ENCODE results near the gene CACNA1G.

CACNA1G gene

DNA sequence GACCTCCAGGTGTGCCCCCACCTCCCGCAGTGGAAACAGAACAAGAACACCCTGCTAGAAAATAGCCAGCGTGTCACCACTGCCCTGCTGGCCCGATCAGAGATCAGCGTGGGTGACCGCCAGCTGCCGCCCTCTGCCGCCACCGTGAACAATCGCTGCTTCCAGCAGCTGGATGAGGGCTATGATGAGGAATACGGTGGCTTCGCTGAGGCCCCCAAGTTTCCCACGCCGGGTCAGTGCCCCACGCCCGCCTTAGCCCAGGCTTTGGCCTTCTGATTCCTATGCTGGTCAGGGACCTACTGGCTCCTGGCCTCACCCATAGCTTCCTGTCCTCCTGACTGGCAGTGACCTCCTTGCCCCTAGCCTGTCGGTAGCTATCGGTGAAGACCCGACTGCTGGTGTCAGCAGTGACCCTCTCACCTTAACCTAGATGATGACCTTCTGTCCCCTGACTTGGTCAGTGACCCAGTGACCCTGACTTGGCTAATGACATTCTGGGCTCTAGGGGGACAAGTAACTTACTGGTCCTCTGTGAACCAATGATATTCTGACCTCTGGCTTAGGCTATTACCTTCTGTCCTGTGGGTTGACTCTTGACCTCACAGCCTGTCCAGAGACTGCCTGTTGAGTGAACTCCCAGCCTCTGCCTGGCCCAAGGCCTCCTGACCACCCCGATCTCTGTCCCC is 11.1 kb upstream of the CACNA1G start:
- DNase-seq: no peak

DNA sequence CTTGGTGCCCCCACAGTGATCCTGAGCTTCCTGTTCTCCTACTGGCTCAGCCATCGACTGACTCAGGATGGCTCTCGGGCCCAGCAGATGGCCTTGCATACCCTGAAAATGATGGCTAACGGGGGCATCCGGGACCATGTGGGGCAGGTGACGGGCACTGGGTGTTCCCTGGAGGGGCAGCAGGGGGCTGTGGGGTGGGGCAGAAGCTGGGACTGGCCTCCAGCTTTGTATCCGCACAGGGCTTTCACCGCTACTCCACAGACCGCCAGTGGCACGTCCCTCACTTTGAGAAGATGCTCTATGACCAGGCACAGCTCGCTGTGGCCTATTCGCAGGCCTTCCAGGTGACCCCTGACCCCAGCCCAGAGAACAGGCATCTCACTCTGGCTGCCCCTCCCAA is 10.5 kb upstream of the CACNA1G start:
- no peak for DNase-seq

DNA sequence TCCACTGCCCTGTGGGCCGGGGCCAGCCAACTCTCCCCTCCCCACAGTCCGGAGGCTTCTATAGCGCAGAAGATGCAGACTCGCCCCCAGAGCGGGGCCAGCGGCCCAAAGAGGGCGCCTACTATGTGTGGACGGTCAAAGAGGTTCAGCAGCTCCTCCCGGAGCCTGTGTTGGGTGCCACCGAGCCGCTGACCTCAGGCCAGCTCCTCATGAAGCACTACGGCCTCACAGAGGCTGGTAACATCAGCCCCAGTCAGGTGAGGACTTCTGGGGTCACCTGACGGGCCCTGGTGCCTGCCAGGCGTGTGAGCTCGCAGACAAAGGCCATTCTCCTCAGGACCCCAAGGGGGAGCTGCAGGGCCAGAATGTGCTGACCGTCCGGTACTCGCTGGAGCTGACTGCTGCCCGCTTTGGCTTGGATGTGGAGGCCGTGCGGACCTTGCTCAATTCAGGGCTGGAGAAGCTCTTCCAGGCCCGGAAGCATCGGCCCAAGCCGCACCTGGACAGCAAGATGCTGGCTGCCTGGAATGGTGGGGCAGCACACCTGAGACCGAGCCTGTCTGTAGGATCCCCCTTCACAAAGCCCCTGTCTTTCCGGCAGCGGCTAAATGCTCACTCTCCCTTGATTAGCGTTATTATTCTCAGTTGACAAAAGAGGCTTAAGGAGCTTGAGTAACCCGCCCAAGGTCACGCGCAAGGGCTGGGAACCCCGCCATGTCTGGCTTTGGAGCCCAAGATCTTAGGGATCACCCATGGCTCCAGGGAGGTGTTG is 9.7 kb upstream of the CACNA1G start:
- peak; percentile 76 for DNase-seq

GRCh38 chr17:50551433-50551815 is 9.1 kb upstream of the CACNA1G start:
- no peak for DNase-seq

GRCh38 chr17:50551884-50552283 is 8.6 kb upstream of the CACNA1G start:
- DNase-seq: no peak

GRCh38 chr17:50554201-50554600 is 6.3 kb upstream of the CACNA1G start:
- no peak for DNase-seq

DNA sequence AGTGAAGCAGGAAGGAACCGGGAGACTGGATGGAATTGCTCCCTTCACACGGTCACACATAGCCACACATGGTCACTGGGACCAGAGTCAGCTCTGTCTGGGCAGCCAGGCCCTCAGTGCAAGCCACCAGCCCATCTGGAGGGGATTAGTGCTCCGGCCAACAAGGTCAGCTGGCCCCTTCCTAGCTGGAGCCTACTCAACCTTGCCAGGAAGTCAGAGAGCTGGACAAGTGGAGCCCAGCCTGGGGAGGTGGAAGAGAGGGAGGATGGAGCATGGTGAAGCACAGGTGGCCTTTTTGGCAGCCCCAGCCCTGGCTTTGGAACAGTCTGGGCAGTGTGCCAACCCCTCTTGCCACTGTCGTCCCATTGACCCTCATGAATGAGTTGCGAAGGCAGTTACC is 3.7 kb upstream of the CACNA1G start:
- no peak for DNase-seq

- no peak for DNase-seq
Observed at GRCh38 chr17:50557630-50558029, 2.9 kb upstream of the CACNA1G start.

GRCh38 chr17:50558091-50558490 is 2.4 kb upstream of the CACNA1G start:
- DNase-seq: no peak

DNA sequence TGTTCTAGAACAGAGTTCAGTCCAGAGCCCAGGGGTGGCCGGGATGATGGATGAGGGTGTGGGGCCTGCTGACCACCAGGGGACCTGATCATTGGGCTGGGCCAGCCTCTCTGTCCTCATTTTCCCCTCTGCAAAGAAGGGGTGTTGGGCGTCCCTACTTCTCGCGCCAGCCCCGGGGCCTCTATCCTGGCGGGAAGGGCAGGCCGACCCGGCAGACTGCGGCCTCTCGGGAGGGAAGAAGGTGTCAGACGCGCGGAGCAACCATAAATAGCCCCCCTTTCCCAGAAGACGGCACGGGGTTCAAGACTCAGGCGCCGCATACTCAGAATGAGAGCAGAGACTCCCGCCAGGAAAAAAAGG is 2.0 kb upstream of the CACNA1G start:
- no peak for DNase-seq

DNA sequence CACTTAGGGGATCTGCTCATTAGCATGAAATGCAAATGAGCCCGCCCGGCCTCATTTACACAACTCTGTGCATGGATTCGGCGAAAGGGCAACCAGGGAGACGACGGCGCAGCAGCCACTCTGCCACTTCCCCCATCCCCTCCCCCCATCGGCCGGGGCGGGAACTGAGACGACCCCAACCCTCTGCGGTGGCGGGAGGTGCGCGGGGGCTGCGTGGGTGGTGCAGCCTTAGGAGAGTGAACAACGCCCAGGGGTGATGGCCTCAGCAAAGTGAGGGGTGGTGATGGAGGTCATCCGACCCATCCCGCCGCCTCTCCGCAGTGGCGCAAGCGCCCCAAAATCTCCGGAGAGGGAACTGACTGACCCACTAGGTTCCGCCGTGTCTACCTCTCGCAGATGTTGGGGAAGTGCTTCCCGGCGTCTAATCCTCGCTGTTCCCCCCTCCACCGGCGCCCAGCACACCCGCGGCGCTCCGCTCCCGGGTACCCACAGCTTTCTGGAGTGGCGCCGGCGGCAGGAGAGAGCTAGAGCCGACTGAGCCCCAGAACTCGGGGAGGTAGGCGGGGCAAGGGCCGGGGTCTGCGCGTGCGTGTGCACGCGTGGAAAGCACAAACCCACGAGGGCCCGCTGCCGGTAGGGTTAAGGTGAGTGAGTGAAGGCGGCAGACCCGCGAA is 1.4 kb upstream of the CACNA1G start:
- no peak for DNase-seq

DNA sequence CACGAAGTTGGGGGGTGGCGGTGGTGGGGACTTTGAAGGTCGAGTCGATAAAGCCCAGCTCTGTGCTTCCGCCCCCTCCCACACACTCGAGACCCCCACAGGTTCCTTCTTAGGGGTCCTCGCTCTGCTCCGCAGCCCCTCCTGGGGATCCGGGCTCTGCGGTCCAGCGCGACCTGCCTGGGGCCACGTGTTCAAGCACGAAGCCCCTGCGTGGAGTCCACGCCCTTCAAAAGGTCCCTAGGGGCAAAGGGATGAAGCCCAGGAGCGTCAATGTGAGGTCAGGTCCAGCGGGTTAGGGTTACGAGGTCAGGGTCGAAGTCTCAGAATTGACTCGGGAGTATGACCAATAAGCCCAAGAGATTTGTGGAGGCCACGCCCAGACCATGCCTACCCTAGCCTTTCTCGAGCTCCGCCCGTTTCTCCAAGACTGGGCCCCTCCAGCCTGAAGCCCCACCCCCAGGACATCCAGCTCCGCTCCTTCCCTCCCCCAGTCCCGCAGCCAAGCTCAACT is 786 bp upstream of the CACNA1G start:
- DNase-seq: peak; percentile 48

GRCh38 chr17:50560931-50561745 is 623 bp downstream of the CACNA1G start:
- DNase-seq: no peak

DNA sequence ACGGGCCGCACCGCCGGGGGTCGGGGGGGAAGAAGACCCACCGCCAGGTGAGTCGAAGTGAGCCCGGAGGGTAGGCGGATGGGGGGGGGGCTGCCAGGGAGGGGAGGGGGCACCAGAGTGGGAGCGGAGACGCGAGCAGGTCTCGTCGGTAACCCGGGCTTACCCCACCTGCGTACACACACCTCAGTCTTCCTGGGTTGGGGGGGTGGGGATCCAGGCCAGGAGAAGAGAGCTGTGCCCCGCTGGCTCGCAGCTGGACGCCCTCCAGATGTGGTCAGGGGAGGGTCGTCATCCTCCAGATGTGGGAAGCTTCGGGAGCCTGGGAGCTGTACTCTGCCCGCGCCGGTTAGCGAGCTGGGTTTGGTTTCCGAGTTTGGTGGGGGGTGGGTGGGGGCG is 1.2 kb downstream of the CACNA1G start:
- DNase-seq: no peak

DNA sequence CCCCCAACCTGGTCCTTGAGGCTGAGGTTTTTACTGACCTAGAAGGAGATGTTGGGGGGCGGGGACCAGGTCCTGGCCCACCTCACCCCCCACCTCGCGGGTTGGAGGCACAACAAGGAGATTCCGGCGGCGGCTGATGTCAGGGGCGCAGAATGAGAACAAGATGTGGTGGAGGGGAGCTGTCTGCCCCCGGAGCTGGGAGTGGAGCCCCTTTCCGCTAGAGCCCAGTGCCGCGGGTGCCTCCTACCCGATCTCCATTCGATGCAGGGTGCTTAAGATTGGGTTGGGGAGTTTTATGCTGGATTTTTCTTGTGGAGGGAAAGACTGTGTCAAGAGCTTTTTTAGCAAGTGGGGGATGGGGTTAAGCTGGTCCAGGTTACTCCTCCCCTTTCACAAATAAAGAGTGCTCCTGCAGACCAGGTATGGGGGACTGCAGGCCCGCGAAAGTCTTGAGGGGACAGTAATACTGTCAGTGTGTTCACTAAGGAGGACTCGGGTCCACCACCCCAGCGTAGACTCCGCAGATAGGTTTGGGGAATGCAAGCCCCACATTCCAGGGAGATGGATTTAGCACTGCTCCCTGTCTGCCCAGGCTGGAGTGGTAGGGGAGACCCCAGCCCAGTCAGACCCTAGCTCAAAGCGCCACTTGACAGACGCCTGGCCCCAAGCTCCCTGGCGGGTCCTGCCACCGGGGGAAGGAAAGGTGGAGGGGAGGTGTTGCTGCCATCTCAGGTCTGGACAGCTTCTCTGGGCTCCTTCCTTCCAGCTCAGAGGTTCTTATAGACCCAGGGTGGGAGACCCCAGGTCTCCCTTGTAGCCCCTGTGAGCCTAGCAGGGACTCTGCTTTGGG is 2.0 kb downstream of the CACNA1G start:
- peak; percentile 10 for DNase-seq

DNA sequence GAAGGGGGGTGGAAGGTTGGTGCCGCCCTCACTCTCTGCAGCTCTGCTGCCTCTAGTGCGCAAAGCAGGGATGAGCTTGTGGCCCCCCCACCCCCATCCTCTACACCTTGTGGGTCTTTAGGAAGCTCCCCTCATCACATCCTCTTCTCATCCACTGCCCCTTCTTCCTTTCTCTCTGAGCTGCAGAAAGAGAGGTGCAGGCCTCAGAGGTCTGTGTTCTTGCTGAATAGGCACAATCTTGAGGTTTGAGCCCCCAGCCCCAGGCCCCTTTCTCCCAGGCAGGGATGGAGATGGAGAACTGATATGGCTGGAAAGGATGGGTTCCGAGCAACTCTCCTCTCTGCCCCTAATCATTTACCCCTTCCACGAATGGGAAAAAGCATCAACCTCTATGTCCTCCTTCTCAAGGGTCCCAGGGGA is 2.6 kb downstream of the CACNA1G start:
- DNase-seq: no peak

DNA sequence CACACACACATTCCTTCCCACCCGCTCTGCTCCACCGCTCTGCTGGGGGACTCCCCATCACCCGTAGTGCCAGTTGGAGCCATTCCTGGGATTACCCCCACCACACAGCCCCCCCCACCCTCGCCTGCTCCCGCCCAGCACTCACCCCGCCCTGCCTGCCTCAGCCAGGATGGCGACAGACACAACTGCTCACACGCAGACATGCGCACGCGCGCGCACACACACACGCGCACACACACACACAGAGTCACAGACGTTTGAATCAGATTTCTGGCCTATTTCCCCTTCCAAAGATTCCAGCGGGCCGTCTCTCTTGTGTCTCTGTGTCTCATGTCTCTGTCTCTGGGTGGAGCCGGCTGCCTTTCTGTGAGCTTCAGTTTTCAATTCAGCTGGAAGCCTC is 4.4 kb downstream of the CACNA1G start:
- peak; percentile 86 for DNase-seq

DNA sequence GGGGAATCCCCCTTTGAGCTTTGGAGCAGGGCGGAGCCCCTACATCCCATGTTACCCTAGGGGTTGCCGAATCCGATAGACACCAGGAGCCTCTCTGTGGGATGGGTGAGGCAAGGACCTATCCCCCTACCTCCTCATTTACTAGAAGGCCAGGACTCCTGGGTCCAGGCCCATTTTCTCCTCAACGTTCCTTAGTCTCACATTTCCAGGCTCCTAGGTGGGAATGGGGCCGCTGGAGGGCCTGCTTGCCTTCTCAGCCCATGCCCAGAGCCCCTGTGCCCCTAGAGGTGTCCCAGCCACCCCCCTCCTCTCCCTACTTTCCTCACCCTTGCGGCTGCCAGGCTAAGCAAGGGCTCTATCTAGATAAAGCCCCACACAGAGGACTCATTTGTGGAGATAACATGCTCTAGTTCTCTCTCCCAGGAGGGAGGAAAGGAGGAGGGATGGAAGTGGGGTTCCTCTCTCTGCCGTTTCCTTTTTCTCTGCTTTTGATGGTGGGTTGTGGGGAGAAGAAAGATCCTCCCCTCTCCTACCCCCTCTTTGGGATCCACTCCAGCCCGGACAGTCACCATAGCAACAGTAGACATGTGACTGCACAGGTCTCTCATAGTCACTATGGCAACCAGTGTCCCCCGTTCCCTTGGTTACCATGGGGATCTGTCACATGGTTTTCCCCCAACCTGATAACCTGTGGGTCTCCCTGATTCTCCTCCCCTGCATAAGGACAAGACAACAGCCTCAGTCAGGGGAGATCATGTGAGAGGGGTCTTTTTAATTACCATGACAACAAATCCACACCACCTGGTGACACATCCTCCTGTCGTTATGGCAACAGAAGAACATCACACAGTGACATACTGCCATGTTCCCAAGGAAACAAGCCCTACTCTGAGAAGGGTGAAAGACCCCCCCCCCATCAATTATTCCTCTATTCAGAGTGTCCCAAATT is 5.2 kb downstream of the CACNA1G start:
- peak; percentile 39 for DNase-seq

DNA sequence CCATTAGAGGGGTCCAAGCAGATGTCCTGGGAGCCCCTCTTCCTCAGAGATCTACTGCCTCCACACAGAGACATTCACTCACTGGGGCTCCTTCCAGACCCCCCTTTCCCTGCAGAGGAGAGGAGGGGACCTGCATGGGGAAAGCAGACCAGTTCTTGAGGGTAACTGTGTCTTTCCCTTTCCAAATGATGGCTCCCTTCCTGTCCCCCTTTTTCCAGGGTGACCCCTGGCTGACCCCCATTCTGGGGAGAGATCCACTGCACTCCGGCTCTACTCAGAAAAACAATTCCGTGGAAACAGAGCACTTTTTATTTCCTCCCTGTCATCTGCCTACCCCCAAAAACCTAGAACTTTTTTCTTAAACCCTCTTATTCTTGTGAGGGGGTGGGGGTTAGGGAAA is 6.4 kb downstream of the CACNA1G start:
- no peak for DNase-seq

DNA sequence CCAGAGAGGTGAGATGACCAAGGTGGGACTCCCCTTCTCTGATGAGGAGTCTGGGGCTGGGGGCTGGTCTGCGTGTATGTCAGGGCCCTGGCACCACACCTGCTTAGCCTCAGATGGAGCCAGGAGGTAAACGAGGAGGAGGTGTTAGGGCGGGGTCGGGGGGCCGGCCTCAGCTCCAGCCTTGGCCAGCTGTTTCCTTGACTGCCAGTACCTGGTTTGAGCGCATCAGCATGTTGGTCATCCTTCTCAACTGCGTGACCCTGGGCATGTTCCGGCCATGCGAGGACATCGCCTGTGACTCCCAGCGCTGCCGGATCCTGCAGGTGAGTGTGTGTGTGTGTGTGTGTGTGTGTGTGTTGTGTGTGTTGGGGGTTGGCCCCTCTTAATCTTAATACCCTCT is 8.1 kb downstream of the CACNA1G start:
- DNase-seq: no peak

DNA sequence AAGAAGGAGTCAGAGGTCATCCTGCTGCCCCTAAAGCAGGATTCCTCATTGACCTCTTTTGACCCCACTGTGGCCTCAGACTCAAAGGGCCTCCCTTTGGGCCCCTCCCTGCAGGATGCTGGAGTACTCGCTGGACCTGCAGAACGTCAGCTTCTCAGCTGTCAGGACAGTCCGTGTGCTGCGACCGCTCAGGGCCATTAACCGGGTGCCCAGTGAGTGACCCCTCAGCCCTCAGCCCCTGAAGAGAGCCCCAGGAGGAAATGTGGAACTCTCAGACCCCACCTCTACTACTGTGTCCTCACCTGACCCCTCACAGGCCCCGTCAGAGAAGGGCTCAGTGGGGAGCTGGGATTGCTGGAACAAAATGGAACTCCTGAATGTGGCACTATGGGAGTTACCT is 9.1 kb downstream of the CACNA1G start:
- DNase-seq: no peak
